Neuronal stem cell (in vitro differentiated cells): ENCODE data around the gene MPRIP. TPM values are rescaled to one million over a fixed set of nuclear protein-coding genes. Genes with fewer than 3 reads are reported as not detected.

ENCODE experiments used
- DNase-seq: peaks from one replicate; pipeline ENCODE4 v3.0.0-alpha.2; 2013; ENCODE audit warnings: low spot score
- H2AFZ ChIP-seq: one replicate; pipeline ENCODE4 v1.6.1; 2013; ENCODE audit warnings: mild to moderate bottlenecking, low read length, inconsistent platforms
- H2AK5ac ChIP-seq: 2 replicates; pipeline ENCODE4 v1.6.1; 2013; ENCODE audit warnings: low read depth, mild to moderate bottlenecking, inconsistent platforms, low read length, moderate library complexity, mixed read lengths
- H2BK120ac ChIP-seq: 2 replicates; pipeline ENCODE4 v1.6.1; 2013; ENCODE audit warnings: low read depth, mild to moderate bottlenecking, inconsistent platforms, low read length, moderate library complexity, mixed read lengths
- H2BK12ac ChIP-seq: one replicate; pipeline ENCODE4 v1.6.1; 2013; ENCODE audit warnings: low read length, inconsistent platforms
- H2BK15ac ChIP-seq: 2 replicates; pipeline ENCODE4 v1.6.1; 2013; ENCODE audit warnings: mild to moderate bottlenecking, low read length, inconsistent platforms, mixed read lengths
- H2BK5ac ChIP-seq: one replicate; pipeline ENCODE4 v1.6.1; 2013; ENCODE audit warnings: inconsistent platforms, mild to moderate bottlenecking, low read length, moderate library complexity
- H3K14ac ChIP-seq: one replicate; pipeline ENCODE4 v1.6.1; 2013; ENCODE audit warnings: low read length, inconsistent platforms
- H3K18ac ChIP-seq: 2 replicates; pipeline ENCODE4 v1.6.1; 2013; ENCODE audit warnings: low read length, inconsistent platforms
- H3K23ac ChIP-seq: 2 replicates; pipeline ENCODE4 v1.6.1; 2013; ENCODE audit warnings: low read depth, mild to moderate bottlenecking, mixed read lengths, low read length, inconsistent platforms; ENCODE audit not compliant: poor library complexity
- H3K27ac ChIP-seq: replicated peaks from 3 replicates; pipeline ENCODE4 v1.5.1; 2013; ENCODE audit warnings: low read length, inconsistent platforms
- H3K27me3 ChIP-seq, 3 experiments: 2 replicates each; pipeline ENCODE4 v1.6.1; 2013; ENCODE audit warnings: low read length in 3 of 3, mild to moderate bottlenecking in 2 of 3, inconsistent platforms in 1 of 3, low read depth in 1 of 3, mixed read lengths in 1 of 3, moderate library complexity in 1 of 3; ENCODE audit not compliant: control insufficient read depth in 3 of 3, insufficient read depth in 3 of 3
- H3K36me3 ChIP-seq, 2 donors: replicated peaks in 1 of 2; 2 replicates each; pipeline ENCODE4 v1.6.1; 2013; ENCODE audit warnings: low read length in 2 of 2; ENCODE audit not compliant: control insufficient read depth in 2 of 2, insufficient read depth in 2 of 2
- H3K4ac ChIP-seq: 2 replicates; pipeline ENCODE4 v1.6.1; 2013; ENCODE audit warnings: inconsistent platforms, mild to moderate bottlenecking, low read length, moderate library complexity
- H3K4me1 ChIP-seq, 2 donors: 1 replicate in 1 of 2; 2 replicates in 1 of 2; pipeline ENCODE4 v1.6.1; 2013; ENCODE audit warnings: low read length in 2 of 2, low read depth in 1 of 2; ENCODE audit not compliant: control insufficient read depth in 2 of 2, insufficient read depth in 1 of 2
- H3K4me2 ChIP-seq: one replicate; pipeline ENCODE4 v1.6.1; 2013; ENCODE audit warnings: mild to moderate bottlenecking, low read length, inconsistent platforms; ENCODE audit not compliant: insufficient read depth, poor library complexity, severe bottlenecking
- H3K4me3 ChIP-seq, 2 donors: 2 replicates each; pipeline ENCODE4 v1.5.1; 2013; ENCODE audit warnings: low read length in 2 of 2, mild to moderate bottlenecking in 2 of 2, inconsistent platforms in 1 of 2, moderate library complexity in 1 of 2
- H3K79me1 ChIP-seq: one replicate; pipeline ENCODE4 v1.6.1; 2013; ENCODE audit warnings: low read depth, mild to moderate bottlenecking, inconsistent platforms, low read length, moderate library complexity
- H3K9ac ChIP-seq: one replicate; pipeline ENCODE4 v1.6.1; 2013; ENCODE audit warnings: mild to moderate bottlenecking, low read depth, low read length, inconsistent platforms; ENCODE audit not compliant: poor library complexity
- H3K9me3 ChIP-seq, 2 donors: replicated peaks in 1 of 2; 2 replicates each; pipeline versions ENCODE3 to v1.6.1; 2013; ENCODE audit warnings: low read length in 2 of 2, mild to moderate bottlenecking in 2 of 2, inconsistent platforms in 1 of 2, low read depth in 1 of 2, mixed read lengths in 1 of 2, moderate library complexity in 1 of 2; ENCODE audit not compliant: control insufficient read depth in 2 of 2, insufficient read depth in 1 of 2
- H4K8ac ChIP-seq: one replicate; pipeline ENCODE4 v1.6.1; 2013; ENCODE audit warnings: low read depth, mild to moderate bottlenecking, inconsistent platforms, low read length, moderate library complexity
- H4K91ac ChIP-seq: one replicate; pipeline ENCODE4 v1.6.1; 2013; ENCODE audit warnings: low read length, low read depth, mild to moderate bottlenecking, inconsistent platforms; ENCODE audit not compliant: poor library complexity
- WGBS, 2 donors: extraction: QIAGEN DNeasy Blood & Tissue Kit; methylation state at CpG; one replicate each; pipeline ENCODE4 v1.1.7; 2013; ENCODE audit warnings: missing lambda C conversion rate in 2 of 2, mixed read lengths in 1 of 2; ENCODE audit not compliant: insufficient read length in 2 of 2, insufficient replicate concordance in 1 of 2; ENCODE audit errors: extremely low coverage in 2 of 2; 5-methylcytosine and 5-hydroxymethylcytosine counted together
- small RNA-seq: library from polyadenylated mRNA; stranded (forward); fragments of <200 nt; extraction: miRNeasy Mini kit (QIAGEN cat#:217004); gene quantifications from one replicate; pipeline ENCODE3, GENCODE V24; 2013; ENCODE audit not compliant: insufficient read depth

The MPRIP gene

GRCh38 chr17:17242246-17242645, 200.0 kb downstream of the MPRIP start:
- Histone ChIP-seq H2AFZ (no peak overlapping the region), H2BK12ac (no peak overlapping the region), H2AK5ac (no peak overlapping the region), H2BK15ac (no peak overlapping the region), H4K91ac (no peak overlapping the region), H3K9ac (peak overlapping the region; percentile 60), H3K4me2 (no peak overlapping the region), H3K9me3 (no peaks in the 10 kb centered on the region), H3K4me3 (no peak overlapping the region), H3K36me3 (peaks cover 12 to 28% of the 10 kb centered on the region in 2 donors), H3K79me1 (peaks cover 4% of the 10 kb centered on the region), H3K27me3 (no peaks in the 10 kb centered on the region), H3K14ac (no peak overlapping the region), H2BK120ac (peak overlapping the region; percentile 61), H3K27ac (no peak overlapping the region), H3K4me1 (no peaks in the 10 kb centered on the region), H2BK5ac (peak overlapping the region; percentile 24), H3K23ac (no peak overlapping the region), H3K18ac (no peak overlapping the region), H3K4ac (no peak overlapping the region), H4K8ac (peak overlapping the region; percentile 43)
- DNase-seq = no peak
- no CpG with 5 or more reads among the region's 7 CpGs for WGBS, 2 donors

Small RNA genes lying within 50 kb of the gene (small RNA-seq; reads per million reads assigned to genes)
- gene RNU6-767P = not detected
